Measurements from ENCODE around the gene LDHAL6B.

DNA sequence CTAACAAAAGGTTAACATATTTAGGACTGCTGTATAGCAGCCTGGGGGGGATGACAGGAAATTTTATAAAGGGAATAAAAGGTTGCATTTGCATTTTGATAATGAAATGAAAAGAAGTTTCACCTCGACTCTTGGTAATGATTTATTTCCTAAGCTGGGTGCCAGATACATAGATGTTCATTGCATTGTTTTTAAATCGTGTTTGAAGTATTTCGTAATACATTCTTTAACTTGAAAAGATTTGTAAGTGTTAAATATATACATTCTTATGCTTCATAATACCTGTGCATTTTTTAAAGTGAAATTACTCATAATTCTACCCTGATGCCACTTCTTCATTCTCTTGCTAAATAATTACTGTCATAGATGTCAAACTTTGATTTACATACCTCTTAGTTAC is 22.8 kb downstream of the LDHAL6B start:
- no peak for TF ChIP-seq POLR2A (IDR thresholded peaks at IDR 0.05)
- TF ChIP-seq, protein P1, sequence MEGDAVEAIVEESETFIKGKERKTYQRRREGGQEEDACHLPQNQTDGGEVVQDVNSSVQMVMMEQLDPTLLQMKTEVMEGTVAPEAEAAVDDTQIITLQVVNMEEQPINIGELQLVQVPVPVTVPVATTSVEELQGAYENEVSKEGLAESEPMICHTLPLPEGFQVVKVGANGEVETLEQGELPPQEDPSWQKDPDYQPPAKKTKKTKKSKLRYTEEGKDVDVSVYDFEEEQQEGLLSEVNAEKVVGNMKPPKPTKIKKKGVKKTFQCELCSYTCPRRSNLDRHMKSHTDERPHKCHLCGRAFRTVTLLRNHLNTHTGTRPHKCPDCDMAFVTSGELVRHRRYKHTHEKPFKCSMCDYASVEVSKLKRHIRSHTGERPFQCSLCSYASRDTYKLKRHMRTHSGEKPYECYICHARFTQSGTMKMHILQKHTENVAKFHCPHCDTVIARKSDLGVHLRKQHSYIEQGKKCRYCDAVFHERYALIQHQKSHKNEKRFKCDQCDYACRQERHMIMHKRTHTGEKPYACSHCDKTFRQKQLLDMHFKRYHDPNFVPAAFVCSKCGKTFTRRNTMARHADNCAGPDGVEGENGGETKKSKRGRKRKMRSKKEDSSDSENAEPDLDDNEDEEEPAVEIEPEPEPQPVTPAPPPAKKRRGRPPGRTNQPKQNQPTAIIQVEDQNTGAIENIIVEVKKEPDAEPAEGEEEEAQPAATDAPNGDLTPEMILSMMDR (IDR thresholded peaks at IDR 0.05): no peak
